HEK293 (cell line): Measurements from ENCODE around the gene MRPL34.

Experiments used
- CTCF ChIA-PET: fragments of 350-600 bp; formaldehyde crosslinking; extraction: SDS; loops from one replicate; lab custom pipeline; 2021; ENCODE audit warnings: antibody characterized with exemption; lab: Yijun Ruan, JAX
- POLR2A ChIA-PET: fragments of 300-600 bp; formaldehyde crosslinking; extraction: SDS; loops from one replicate; lab custom pipeline; 2020; ENCODE audit warnings: antibody characterized with exemption, inconsistent platforms; lab: Yijun Ruan, JAX
- H3K27ac ChIP-seq: fragments of 200-500 bp; sonication (Bioruptor generic); 2 replicates; pipeline ENCODE4 v1.5.1; 2014; ENCODE audit warnings: low read depth, low read length, control low read depth, inconsistent platforms; ENCODE audit errors: extremely low read depth
- H3K36me3 ChIP-seq, 2 experiments: fragments of 200-500 bp in 1 of 2; sonication (Bioruptor generic) in 1 of 2; 1 replicate in 1 of 2; 2 replicates in 1 of 2; pipeline ENCODE4 v1.5.1; 2014 to 2017; ENCODE audit warnings: inconsistent platforms in 2 of 2, low read length in 2 of 2; ENCODE audit not compliant: control insufficient read depth in 2 of 2, insufficient read depth in 1 of 2
- H3K4me1 ChIP-seq: fragments of 200-500 bp; sonication (Bioruptor generic); 2 replicates; pipeline ENCODE4 v1.5.1; 2014; ENCODE audit warnings: mild to moderate bottlenecking, low read length, inconsistent platforms; ENCODE audit not compliant: control insufficient read depth, insufficient read depth
- H3K4me3 ChIP-seq: 2 replicates; pipeline ENCODE4 v1.5.1; 2011; ENCODE audit warnings: low read depth, mild to moderate bottlenecking, control low read depth, low read length, moderate library complexity
- H3K9me3 ChIP-seq: fragments of 200-500 bp; sonication (Bioruptor generic); 2 replicates; pipeline ENCODE4 v1.5.1; 2014; ENCODE audit warnings: low read depth, low read length, inconsistent platforms; ENCODE audit not compliant: control insufficient read depth, insufficient read depth
- EGR2 ChIP-seq: fragments of 450-650 bp; formaldehyde crosslinking; IDR thresholded peaks from 2 replicates; pipeline ENCODE4 v1.5.1; 2016; ENCODE audit warnings: low read depth, missing biosample characterization, missing genetic modification characterization
- FEZF1 ChIP-seq: fragments of 450-650 bp; formaldehyde crosslinking; IDR thresholded peaks from 2 replicates; pipeline ENCODE4 v1.5.1; 2016; ENCODE audit warnings: missing biosample characterization, missing genetic modification characterization
- GLI4 ChIP-seq: fragments of 450-650 bp; formaldehyde crosslinking; IDR thresholded peaks from 2 replicates; pipeline ENCODE4 v1.5.1; 2016; ENCODE audit warnings: missing biosample characterization, missing genetic modification characterization
- SCRT2 ChIP-seq: fragments of 450-650 bp; formaldehyde crosslinking; IDR thresholded peaks from 2 replicates; pipeline ENCODE4 v1.5.1; 2016; ENCODE audit warnings: missing biosample characterization, missing genetic modification characterization
- SP7 ChIP-seq: fragments of 450-650 bp; formaldehyde crosslinking; IDR thresholded peaks from 2 replicates; pipeline ENCODE4 v1.5.1; 2016; ENCODE audit warnings: missing biosample characterization, missing genetic modification characterization
- TSHZ1 ChIP-seq: fragments of 450-650 bp; formaldehyde crosslinking; IDR thresholded peaks from 2 replicates; pipeline ENCODE4 v1.5.1; 2016; ENCODE audit warnings: missing biosample characterization, missing genetic modification characterization, borderline replicate concordance
- YY1 ChIP-seq: fragments of 450-650 bp; formaldehyde crosslinking; IDR thresholded peaks from 2 replicates; pipeline ENCODE4 v1.5.1; 2018; ENCODE audit warnings: missing biosample characterization, missing genetic modification characterization
- ZBTB11 ChIP-seq: fragments of 450-650 bp; formaldehyde crosslinking; conservative IDR thresholded peaks from 2 replicates; pipeline ENCODE4 v1.5.1; 2016; ENCODE audit warnings: low read depth, missing biosample characterization, missing genetic modification characterization
- ZBTB17 ChIP-seq: fragments of 450-650 bp; formaldehyde crosslinking; IDR thresholded peaks from 2 replicates; pipeline ENCODE4 v1.5.1; 2016; ENCODE audit warnings: missing biosample characterization, missing genetic modification characterization
- ZBTB48 ChIP-seq: fragments of 450-650 bp; formaldehyde crosslinking; IDR thresholded peaks from 2 replicates; pipeline ENCODE4 v1.5.1; 2016; ENCODE audit warnings: missing biosample characterization, missing genetic modification characterization
- ZNF10 ChIP-seq: fragments of 450-650 bp; formaldehyde crosslinking; IDR thresholded peaks from 2 replicates; pipeline ENCODE4 v1.5.1; 2017; ENCODE audit warnings: missing biosample characterization, missing genetic modification characterization
- ZNF132 ChIP-seq: fragments of 450-650 bp; formaldehyde crosslinking; IDR thresholded peaks from 2 replicates; pipeline ENCODE4 v1.5.1; 2017; ENCODE audit warnings: missing biosample characterization, missing genetic modification characterization, borderline replicate concordance
- ZNF138 ChIP-seq: fragments of 450-650 bp; formaldehyde crosslinking; IDR thresholded peaks from 2 replicates; pipeline ENCODE4 v1.5.1; 2016; ENCODE audit warnings: missing biosample characterization, missing genetic modification characterization, borderline replicate concordance
- ZNF16 ChIP-seq: fragments of 450-650 bp; formaldehyde crosslinking; IDR thresholded peaks from 2 replicates; pipeline ENCODE4 v1.5.1; 2016; ENCODE audit warnings: low read depth, missing biosample characterization, missing genetic modification characterization
- ZNF18 ChIP-seq: fragments of 450-650 bp; formaldehyde crosslinking; IDR thresholded peaks from 2 replicates; pipeline ENCODE4 v1.5.1; 2016; ENCODE audit warnings: missing biosample characterization, missing genetic modification characterization
- ZNF202 ChIP-seq: fragments of 450-650 bp; formaldehyde crosslinking; IDR thresholded peaks from 2 replicates; pipeline ENCODE4 v1.5.1; 2016; ENCODE audit warnings: missing biosample characterization, missing genetic modification characterization, borderline replicate concordance
- ZNF221 ChIP-seq: fragments of 450-650 bp; formaldehyde crosslinking; IDR thresholded peaks from 2 replicates; pipeline ENCODE4 v1.5.1; 2017; ENCODE audit warnings: missing biosample characterization, missing genetic modification characterization, borderline replicate concordance
- ZNF239 ChIP-seq: fragments of 450-650 bp; formaldehyde crosslinking; IDR thresholded peaks from 2 replicates; pipeline ENCODE4 v1.5.1; 2016; ENCODE audit warnings: missing biosample characterization, missing genetic modification characterization
- ZNF24 ChIP-seq: fragments of 450-650 bp; formaldehyde crosslinking; IDR thresholded peaks from 2 replicates; pipeline ENCODE4 v1.5.1; 2016; ENCODE audit warnings: missing biosample characterization, missing genetic modification characterization
- ZNF530 ChIP-seq: fragments of 450-650 bp; formaldehyde crosslinking; IDR thresholded peaks from 2 replicates; pipeline ENCODE4 v1.5.1; 2016; ENCODE audit warnings: low read depth, missing biosample characterization, missing genetic modification characterization
- ZNF623 ChIP-seq: fragments of 450-650 bp; formaldehyde crosslinking; IDR thresholded peaks from 2 replicates; pipeline ENCODE4 v1.5.1; 2016; ENCODE audit warnings: missing biosample characterization, missing genetic modification characterization
- ZNF830 ChIP-seq: fragments of 450-650 bp; IDR thresholded peaks from 2 replicates; pipeline ENCODE4 v1.5.0; 2018; ENCODE audit warnings: missing biosample characterization, missing genetic modification characterization, low read depth, mild to moderate bottlenecking, moderate library complexity
- ZSCAN23 ChIP-seq: fragments of 450-650 bp; formaldehyde crosslinking; IDR thresholded peaks from 2 replicates; pipeline ENCODE4 v1.5.1; 2016; ENCODE audit warnings: missing biosample characterization, missing genetic modification characterization
- TF ChIP-seq, protein P1 (sequence below): fragments of 450-650 bp; formaldehyde crosslinking; IDR thresholded peaks from 2 replicates; pipeline ENCODE4 v1.5.1; 2017; ENCODE audit warnings: missing biosample characterization, missing genetic modification characterization
- TF ChIP-seq, protein P2 (sequence below): fragments of 450-650 bp; formaldehyde crosslinking; IDR thresholded peaks from 2 replicates; pipeline ENCODE4; 2016; ENCODE audit warnings: missing biosample characterization, missing genetic modification characterization
- TF ChIP-seq, protein P3 (sequence below): fragments of 450-650 bp; formaldehyde crosslinking; IDR thresholded peaks from 2 replicates; pipeline ENCODE4 v1.5.1; 2016; ENCODE audit warnings: missing biosample characterization, missing genetic modification characterization

Gene MRPL34

GRCh38 chr19:17260842-17261325, 44.8 kb upstream of the MRPL34 start:
- ChIA-PET POLR2A (interaction anchor here (0.6 kb wide), 1 partner anchor 24 kb away, joined by 3 read pairs; no protein-coding TSS in a partner anchor), CTCF (interaction anchor here (0.6 to 3.1 kb wide), 17 partner anchors 8 to 1903 kb away, joined by 3 to 26 read pairs (median 3); partner anchors contain the start of genes OCEL1 and USE1)
- no peak overlapping the region for H3K4me3 ChIP-seq
- peak overlapping the region; percentile 38; the same call in 1 of the 2 replicates for H3K27ac ChIP-seq
- no peaks in the 10 kb centered on the region for H3K4me1 ChIP-seq
- H3K9me3 ChIP-seq, result no peaks in the 10 kb centered on the region
- H3K36me3 ChIP-seq, result no peaks in the 10 kb centered on the region
- no peak for TF ChIP-seq YY1 (tag by site-specific recombination)
- no peak for TF ChIP-seq ZBTB11
- TF ChIP-seq ZNF202 (tag by site-specific recombination), result no peak
- TF ChIP-seq ZNF623, result no peak
- TF ChIP-seq TSHZ1 (tag by site-specific recombination), result no peak
- peak; percentile 36; the same call in 1 of the 2 replicates for TF ChIP-seq EGR2 (tag by site-specific recombination)
- TF ChIP-seq ZNF530 (tag by site-specific recombination), result no peak
- no peak for TF ChIP-seq ZSCAN23 (tag by site-specific recombination)
- TF ChIP-seq, protein P1, sequence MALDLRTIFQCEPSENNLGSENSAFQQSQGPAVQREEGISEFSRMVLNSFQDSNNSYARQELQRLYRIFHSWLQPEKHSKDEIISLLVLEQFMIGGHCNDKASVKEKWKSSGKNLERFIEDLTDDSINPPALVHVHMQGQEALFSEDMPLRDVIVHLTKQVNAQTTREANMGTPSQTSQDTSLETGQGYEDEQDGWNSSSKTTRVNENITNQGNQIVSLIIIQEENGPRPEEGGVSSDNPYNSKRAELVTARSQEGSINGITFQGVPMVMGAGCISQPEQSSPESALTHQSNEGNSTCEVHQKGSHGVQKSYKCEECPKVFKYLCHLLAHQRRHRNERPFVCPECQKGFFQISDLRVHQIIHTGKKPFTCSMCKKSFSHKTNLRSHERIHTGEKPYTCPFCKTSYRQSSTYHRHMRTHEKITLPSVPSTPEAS (tag by site-specific recombination), result no peak
- TF ChIP-seq ZNF132 (tag by site-specific recombination), result no peak
- TF ChIP-seq ZNF16 (tag by site-specific recombination), result peak; percentile 76
- TF ChIP-seq, protein P2, sequence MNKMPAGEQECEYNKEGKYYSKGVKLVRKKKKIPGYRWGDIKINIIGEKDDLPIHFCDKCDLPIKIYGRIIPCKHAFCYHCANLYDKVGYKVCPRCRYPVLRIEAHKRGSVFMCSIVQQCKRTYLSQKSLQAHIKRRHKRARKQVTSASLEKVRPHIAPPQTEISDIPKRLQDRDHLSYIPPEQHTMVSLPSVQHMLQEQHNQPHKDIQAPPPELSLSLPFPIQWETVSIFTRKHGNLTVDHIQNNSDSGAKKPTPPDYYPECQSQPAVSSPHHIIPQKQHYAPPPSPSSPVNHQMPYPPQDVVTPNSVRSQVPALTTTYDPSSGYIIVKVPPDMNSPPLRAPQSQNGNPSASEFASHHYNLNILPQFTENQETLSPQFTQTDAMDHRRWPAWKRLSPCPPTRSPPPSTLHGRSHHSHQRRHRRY (tag by site-specific recombination), result no peak
- no peak for TF ChIP-seq GLI4
- TF ChIP-seq SCRT2 (tag by site-specific recombination), result no peak
- TF ChIP-seq ZNF239 (tag by site-specific recombination), result no peak
- TF ChIP-seq ZBTB17 (tag by site-specific recombination), result peak; percentile 79
- TF ChIP-seq ZNF138 (tag by site-specific recombination), result no peak
- TF ChIP-seq ZNF18 (tag by site-specific recombination), result peak; percentile 59; the same call in 1 of the 2 replicates
- no peak for TF ChIP-seq ZNF10
- TF ChIP-seq ZBTB48 (tag by site-specific recombination), result 0 out of 2 replicates have a peak, but pooled peaks have one; percentile 22
- TF ChIP-seq ZNF221 (tag by site-specific recombination), result no peak
- TF ChIP-seq, protein P3, sequence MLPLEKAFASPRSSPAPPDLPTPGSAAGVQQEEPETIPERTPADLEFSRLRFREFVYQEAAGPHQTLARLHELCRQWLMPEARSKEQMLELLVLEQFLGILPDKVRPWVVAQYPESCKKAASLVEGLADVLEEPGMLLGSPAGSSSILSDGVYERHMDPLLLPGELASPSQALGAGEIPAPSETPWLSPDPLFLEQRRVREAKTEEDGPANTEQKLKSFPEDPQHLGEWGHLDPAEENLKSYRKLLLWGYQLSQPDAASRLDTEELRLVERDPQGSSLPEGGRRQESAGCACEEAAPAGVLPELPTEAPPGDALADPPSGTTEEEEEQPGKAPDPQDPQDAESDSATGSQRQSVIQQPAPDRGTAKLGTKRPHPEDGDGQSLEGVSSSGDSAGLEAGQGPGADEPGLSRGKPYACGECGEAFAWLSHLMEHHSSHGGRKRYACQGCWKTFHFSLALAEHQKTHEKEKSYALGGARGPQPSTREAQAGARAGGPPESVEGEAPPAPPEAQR (tag by site-specific recombination), result peak; percentile 54; the same call in 1 of the 2 replicates
- no peak for TF ChIP-seq ZNF24
- TF ChIP-seq SP7 (tag by site-specific recombination), result peak; percentile 51
- no peak for TF ChIP-seq ZNF830 (tag by site-specific recombination)
- TF ChIP-seq FEZF1 (tag by site-specific recombination), result no peak
